Epithelial cell of esophagus (primary cell): ENCODE measurements around the gene CCNH.

ENCODE experiments used
- DNase-seq: peaks from one replicate; pipeline ENCODE4 v3.0.0; 2010; ENCODE audit warnings: low read depth
- H3K4me3 ChIP-seq: 2 replicates; pipeline ENCODE4 v1.5.1; 2011; ENCODE audit warnings: mild to moderate bottlenecking, low read length, control low read depth
- TF ChIP-seq, protein P1 (sequence below): IDR thresholded peaks from 2 replicates; pipeline ENCODE4 v1.5.1; 2011; ENCODE audit warnings: low read depth, mild to moderate bottlenecking, low read length, control low read depth, inconsistent platforms; ENCODE audit not compliant: insufficient read depth; ENCODE audit errors: missing control alignments

CCNH gene

GRCh38 chr5:87418506-87418905, 5.8 kb upstream of the CCNH start:
- TF ChIP-seq, protein P1, sequence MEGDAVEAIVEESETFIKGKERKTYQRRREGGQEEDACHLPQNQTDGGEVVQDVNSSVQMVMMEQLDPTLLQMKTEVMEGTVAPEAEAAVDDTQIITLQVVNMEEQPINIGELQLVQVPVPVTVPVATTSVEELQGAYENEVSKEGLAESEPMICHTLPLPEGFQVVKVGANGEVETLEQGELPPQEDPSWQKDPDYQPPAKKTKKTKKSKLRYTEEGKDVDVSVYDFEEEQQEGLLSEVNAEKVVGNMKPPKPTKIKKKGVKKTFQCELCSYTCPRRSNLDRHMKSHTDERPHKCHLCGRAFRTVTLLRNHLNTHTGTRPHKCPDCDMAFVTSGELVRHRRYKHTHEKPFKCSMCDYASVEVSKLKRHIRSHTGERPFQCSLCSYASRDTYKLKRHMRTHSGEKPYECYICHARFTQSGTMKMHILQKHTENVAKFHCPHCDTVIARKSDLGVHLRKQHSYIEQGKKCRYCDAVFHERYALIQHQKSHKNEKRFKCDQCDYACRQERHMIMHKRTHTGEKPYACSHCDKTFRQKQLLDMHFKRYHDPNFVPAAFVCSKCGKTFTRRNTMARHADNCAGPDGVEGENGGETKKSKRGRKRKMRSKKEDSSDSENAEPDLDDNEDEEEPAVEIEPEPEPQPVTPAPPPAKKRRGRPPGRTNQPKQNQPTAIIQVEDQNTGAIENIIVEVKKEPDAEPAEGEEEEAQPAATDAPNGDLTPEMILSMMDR, result no peak
- H3K4me3 ChIP-seq, result no peak overlapping the region
- peak; percentile 46 for DNase-seq

DNA sequence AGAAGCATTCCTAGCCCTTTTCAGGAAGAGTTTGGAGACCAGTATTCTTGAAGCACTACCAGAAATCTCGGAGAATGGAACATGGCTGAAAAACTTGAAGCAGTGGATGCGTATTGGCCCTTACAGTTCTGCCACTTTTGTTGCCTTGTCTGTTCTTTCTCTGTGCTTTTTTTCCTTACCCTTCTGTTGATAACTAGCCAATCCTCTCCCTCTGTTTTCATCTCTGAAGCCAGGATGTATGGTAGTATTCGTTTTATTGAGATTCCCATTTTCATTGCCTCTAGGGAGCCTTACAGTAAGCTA, 564 bp upstream of the CCNH start:
- DNase-seq, result no peak
- H3K4me3 ChIP-seq, result peak overlapping the region; percentile 99
- TF ChIP-seq, protein P1, result no peak

- DNase-seq, result peak; percentile 26
- peak overlapping the region; percentile 99 for H3K4me3 ChIP-seq
- TF ChIP-seq, protein P1, result no peak
These were observed 629 bp downstream of the CCNH start for GRCh38 chr5:87411973-87412629.

DNA sequence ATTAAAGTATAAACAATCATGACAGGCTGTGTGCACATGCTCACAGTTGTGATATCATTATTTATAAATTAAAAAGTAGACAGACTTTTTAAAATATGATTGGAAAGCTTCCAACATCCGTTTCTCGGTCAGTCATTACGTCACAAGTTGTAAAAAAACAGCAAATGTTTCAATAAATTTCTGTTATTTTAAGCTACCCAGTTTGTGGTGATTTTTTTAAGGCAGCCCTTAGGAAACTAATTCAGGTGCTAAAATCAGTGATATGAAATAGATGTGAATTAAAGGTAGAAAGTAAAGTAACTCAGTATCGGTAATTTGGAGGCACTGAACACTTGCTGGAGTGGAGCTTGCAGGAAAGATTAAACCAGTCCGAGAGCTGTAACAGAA, 1.2 kb downstream of the CCNH start:
- peak overlapping the region; percentile 99 for H3K4me3 ChIP-seq
- TF ChIP-seq, protein P1, result no peak
- no peak for DNase-seq

GRCh38 chr5:87410931-87411330, 1.8 kb downstream of the CCNH start:
- TF ChIP-seq, protein P1, result no peak
- H3K4me3 ChIP-seq, result no peak overlapping the region
- no peak for DNase-seq

- TF ChIP-seq, protein P1, result no peak
- no peak overlapping the region for H3K4me3 ChIP-seq
- no peak for DNase-seq
These were observed 4.5 kb downstream of the CCNH start for GRCh38 chr5:87408204-87408603.

DNA sequence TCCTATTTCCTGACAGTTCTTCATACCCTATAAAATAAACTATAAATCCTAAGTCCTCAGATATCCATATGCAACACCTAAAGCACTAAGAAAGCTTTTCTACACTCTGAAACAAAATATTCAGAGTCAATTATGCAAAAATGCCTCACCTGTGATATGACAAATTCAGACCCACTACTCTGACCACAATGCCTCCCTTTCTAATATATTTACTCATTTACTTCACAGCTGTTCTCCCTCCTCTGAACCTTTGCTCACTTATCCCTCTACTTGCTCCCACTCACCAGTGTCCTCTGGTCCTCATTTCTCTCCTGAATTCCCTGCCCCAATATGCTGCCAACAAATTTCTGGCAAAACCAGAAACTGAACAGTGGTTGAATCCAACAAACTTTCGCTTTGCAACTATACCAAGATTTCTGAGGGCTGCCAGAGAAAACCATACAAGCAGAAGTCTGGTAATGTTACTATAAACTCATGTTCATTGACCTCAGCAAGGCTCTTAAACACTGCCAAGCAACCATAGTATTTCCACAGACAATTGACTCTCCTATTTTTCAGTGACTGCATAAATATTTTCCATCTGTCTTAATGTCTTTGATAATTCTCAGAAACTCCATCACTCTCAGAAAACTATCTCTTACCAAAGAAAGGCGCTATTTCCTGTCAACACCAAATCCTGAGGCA, 7.1 kb downstream of the CCNH start:
- TF ChIP-seq, protein P1, result no peak
- no peak overlapping the region for H3K4me3 ChIP-seq
- DNase-seq, result no peak
